ENCODE measurements around the gene FRRS1L.
"Not testable (repeated sequence)": the region's sequence is repeated elsewhere in the genome, so short reads cannot be mapped to it uniquely, and the experiment has no call there.

The FRRS1L gene

GRCh38 chr9:109132567-109133021, 34.5 kb downstream of the FRRS1L start:
- no peak for DNase-seq

GRCh38 chr9:109129470-109130197, 37.4 kb downstream of the FRRS1L start:
- DNase-seq: no peak

GRCh38 chr9:109126671-109127070, 40.4 kb downstream of the FRRS1L start:
- DNase-seq: not testable (repeated sequence)

DNA sequence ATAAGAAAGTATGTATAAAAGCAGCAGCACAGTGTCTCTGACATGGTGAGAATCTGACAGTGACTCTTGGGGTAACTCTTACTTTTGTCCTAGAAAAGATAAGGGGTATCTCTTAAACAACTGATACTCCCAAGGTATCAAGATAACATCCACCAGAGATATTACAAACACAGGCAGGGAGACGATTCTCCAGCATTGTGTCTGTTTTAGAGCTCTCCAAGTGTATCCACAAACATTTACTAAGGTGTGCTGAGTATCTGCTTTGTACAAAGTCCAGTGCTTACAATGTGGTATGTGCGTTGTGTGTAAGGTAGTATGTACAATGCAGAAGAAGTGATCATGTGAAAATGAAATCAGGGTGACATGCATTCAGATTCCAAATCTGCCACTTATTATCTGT, 42.9 kb downstream of the FRRS1L start:
- no peak for DNase-seq

DNA sequence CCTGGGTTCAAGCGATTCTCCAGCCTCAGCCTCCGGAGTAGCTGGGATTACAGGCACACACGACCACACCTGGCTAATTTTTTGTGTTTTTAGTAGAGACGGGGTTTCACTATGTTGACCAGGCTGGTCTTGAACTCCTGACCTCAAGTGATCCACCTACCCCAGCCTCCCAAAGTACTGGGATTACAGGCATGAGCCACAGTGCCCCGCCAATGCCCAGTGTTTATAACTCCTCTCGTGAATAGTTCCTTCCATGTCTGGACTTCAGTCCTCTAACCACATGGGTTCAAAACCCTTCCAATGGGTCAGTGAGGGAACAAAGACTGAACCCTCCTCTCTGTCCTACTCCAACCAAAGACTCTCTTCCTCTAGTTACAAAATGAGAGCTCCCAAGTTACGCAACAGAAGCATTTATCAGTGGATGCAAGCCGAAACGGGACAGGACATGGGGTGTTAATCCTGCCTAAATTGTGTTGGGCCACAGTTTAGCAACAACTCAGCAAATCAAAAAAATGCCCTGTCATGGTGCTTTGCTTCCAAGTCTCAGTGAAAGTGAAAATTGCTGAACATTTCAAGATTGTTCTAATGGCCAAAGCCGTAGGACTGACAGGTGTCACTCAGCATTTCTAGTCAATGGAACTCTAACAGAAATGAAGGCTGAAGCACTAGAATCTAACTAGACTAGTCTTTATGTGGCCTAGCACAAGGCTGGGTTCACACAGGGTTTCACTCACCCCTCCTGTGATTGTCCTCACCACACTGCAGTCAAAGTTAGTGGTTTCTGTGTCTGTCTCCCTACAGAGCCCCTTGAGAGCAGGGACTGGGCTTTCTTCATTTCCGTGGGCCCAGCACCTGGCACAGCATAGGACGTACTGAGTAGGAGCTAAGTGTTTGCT, 44.1 kb downstream of the FRRS1L start:
- DNase-seq: no peak

GRCh38 chr9:109121232-109121796, 45.7 kb downstream of the FRRS1L start:
- DNase-seq: no peak

DNA sequence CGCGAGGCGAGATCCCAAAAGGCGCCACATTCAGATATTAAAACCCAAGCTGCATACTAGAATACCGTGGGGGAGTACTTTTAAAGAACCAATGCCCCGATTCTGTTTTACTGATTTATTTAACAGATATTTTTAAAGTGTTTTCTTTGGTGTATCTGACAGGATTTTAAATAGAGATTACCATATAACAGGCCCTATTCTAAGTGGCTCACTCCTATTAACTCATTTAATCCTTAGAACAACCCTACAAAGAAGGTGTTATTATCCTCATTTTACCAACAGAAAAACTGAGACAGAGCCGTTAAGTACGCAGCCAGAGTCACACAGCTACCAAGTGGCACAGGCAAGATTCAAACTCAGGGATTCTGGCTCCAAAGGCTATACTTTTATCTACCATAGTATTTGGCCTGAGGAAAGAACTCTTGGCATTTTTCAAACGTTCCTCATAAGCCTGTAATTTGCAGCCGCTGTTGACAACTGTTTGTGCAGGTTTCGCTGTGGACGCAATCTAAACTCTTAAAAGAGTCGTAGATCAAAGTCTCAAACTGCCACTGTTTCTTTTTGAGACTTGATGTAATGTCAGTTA, 46.8 kb downstream of the FRRS1L start:
- no peak for DNase-seq

- DNase-seq: peak; percentile 39 to 99 (median 93)
Observed at GRCh38 chr9:109119439-109120203, 47.4 kb downstream of the FRRS1L start, which contains the start of gene TMEM245. Gene TMEM245 (minus strand): TSS chr9:109119947. CDS start chr9:109119913, 34 bp downstream.

- DNase-seq: peak in 11 of 51 donors; percentile 14 to 48 (median 31)
Observed at GRCh38 chr9:109118808-109119438, 48.1 kb downstream of the FRRS1L start.

- DNase-seq: peak in 4 of 51 donors; percentile 9 to 45 (median 31)
Observed at GRCh38 chr9:109117856-109118807, 48.9 kb downstream of the FRRS1L start.

- peak in 18 of 51 donors; percentile 7 to 55 (median 24) for DNase-seq
Observed at GRCh38 chr9:109115931-109116526, 51.0 kb downstream of the FRRS1L start.

DNA sequence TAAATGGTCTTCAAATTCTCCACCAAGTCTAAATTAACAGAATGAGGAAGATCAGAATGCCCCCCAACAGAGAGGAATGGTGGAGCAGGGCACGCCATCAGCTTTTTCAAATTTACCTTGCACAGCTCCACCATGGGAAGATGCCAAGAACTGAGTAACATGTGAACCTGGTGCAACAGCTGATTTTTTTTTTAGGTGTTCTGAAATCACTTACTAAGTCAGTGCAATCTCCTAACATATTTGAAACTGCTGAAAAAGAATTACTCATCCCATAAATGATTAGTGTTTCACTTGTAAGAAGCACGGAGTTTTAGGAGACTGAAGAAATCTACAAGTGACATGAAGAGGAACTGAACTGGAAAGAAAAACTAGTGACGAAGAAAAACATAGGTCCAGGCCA, 52.4 kb downstream of the FRRS1L start:
- DNase-seq: no peak

DNA sequence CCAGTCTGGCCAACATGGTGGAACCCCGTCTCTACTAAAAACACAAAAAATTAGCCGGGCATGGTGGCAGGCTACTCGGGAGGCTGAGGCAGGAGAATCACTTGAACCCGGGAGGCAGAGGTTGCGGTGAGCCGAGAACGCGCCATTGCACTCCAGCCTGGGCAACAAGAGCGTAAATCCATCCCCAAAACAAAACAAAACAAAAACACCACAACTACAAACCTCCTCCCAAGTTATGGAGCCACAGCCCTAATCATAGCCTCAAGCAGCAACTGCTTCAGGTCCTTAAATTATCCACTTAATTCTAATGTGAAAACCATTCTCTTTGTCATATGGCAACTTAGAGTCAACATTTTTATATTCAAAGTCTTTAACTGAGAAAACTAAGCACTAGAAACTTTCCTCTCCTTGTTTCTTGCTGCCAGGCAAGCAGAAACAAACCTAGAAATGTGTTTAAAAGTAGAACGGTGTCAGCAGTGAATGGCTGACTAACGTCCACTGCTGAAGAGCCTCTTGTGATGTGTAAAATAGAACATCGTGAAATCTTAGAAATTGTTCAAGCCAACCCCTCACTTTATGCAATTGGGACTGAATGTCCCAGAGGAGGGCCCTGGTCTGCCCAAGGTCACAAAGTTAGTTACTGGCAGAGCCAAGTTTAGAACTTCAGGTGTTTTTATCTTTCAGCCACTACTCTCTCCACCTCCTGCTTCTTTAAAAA, 53.0 kb downstream of the FRRS1L start:
- DNase-seq: peak in 2 of 51 donors; percentile 2 to 12

- no peak for DNase-seq
Observed at GRCh38 chr9:109113254-109113653, 53.8 kb downstream of the FRRS1L start.

GRCh38 chr9:109110329-109111021, 56.6 kb downstream of the FRRS1L start:
- peak in 1 of 51 donors; percentile 19 for DNase-seq

DNA sequence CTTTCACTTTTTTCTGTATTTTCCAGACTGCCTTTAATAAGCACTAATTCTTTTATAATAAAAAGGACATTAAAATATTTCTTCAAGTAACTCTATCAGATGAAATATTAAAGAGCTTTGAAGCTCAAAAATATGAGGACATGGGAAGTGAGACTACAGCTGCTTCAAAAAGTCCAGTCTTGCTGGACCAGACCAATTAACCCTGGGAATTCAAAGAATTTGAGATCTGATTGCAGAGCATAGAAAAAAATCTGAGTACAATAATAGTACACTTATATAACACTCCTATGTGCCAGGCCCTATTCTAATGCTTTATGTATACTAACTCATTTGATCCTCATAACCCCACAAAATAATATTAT, 57.1 kb downstream of the FRRS1L start:
- no peak for DNase-seq

GRCh38 chr9:109108318-109108717, 58.7 kb downstream of the FRRS1L start:
- DNase-seq: no peak

Data from hypothalamus (tissue), 51 donors.